Stimulated activated CD8-positive, alpha-beta memory T cell treated with anti-CD3 and anti-CD28 coated beads, Interleukin-7, amount 100 ng/mL, for 1 hour (primary cell): ENCODE results near the gene TACC2.
"Not testable (repeated sequence)": the region's sequence is repeated elsewhere in the genome, so short reads cannot be mapped to it uniquely, and the experiment has no call there.

Source experiments
- DNase-seq, 2 donors: peaks; one replicate each; pipeline ENCODE4 v3.0.0-alpha.2; 2020; ENCODE audit warnings: low read depth in 2 of 2

Gene TACC2

DNA sequence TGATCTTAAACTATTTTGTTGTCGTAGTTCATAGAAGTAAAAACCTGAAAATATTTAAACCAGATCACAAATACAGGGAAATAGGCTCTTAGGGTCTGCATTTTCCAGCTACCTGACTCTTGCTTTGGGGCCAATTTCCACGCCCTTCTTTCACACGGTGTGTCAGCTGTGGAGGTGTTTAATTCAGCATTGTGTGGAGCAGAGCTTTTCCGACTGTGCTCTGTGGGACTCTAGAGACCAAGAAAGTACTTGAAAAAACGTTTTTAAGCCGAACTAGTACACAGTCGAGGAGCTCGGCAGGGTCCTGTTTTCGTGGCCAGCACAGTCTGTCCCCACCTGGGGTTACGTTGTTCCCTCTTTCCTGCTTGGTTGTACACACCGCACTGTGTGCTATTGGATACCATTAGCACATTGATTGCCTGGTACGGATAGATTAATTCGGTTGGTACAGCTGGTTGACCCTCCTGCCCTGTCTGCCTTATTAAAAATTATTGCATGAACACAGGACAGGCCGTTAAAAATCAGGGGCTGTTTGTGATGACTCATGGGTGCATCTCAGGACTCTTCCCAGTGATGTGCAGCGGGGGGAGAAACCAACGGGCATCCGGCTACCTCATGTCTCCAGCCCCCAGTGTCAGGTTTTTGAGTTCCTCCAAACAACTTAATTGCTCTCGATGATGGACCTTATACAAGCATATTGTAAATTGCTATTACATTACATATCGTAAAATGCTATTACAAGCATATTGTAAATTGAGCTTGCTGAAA lies 201.4 kb downstream of the TACC2 start:
- no peak for DNase-seq

DNA sequence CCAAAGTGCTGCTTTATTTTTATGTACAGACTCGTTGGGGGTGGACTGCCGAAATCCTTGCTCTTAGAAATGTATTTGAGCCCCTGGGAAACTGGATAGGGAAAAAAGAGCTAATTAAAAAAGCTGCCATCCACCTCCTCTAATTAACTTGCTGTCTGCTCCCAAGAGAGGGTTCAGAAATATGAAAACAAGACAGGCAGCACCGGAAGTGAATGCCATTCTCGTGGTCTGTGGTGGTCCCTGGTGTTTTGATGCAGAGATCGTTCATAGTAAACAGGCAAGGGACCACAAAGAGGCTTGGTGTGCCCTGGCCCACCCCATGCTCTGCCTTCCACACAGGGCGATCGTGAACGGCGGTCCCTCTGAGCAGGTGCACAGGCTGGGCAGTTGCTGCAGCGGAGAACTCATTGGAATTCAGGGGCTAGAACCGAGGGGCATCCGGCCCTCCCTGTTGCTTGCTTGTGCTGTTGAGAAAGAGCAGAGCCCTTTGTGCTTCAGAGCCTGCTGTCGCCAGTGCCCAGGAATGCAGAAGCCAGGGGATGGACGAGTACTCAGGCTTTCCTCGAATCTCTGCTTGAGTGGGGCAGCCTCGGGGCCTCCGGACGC lies 203.1 kb downstream of the TACC2 start:
- DNase-seq = no peak

DNA sequence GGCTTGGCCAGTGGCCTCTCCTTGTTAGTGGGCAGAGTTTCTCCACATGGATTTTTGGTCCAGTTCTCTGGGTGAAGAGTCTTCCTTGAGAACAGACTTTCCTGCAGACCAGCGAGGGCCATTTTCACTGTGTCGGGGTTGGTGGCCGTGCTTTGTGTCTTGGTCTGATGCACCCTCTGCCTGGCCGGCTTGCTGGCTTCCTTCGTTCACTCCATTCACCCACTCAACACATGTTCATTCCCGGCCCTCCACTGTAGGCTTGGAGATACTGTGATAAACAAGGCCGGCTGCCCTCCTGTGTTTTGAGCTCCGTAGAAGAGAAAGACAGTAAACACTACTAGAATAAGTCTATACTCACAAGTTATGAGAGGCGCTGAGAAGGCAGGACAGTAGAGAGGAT lies 205.3 kb downstream of the TACC2 start:
- no peak for DNase-seq

DNA sequence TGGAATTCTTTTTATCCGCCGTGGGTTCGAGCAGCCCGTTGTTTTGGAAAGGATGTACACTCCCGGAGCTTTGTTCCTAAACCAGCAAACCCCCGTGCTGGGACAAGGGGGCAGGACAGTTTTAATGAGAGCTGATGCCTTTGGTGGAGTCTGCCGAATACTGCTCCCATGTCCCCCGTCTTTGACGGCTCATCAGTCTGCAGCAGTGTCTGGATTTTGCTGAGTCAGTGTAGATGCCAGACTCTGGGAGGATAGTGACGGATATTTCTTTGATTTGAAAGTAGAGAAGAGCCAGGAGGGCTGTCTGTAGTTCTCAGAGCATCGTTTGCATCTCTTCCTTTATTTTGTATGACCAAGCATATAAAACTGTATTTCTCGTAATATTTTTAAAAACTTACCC lies 207.3 kb downstream of the TACC2 start:
- DNase-seq = no peak

DNA sequence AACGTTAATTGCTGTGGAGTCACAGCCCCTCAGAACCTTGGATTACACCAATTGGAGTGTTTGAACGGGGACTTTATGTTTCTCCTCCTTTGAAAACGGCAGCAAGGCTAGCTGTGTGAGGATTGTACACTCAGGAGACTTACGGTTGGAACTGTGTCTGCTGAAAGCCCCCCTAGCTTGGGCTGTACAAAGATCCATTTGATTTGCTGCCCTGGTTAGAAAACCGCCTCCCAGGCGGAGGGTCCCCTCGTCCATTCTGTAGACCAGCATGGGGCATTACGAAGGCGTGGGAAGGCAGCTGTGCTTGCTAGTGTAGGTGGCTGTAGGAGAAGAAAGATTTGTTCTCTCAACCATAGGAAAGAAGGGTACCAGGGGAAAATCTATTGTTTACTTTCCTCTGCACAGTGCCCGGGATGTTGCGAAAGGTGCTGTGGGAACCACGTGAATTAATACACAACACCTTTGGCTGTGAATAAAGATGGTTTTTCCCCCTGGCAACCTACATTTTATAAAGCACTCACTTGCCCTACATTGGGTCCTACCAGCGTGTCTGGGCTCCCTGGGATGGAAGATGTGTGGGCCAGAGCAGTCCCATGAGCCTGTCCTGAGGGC lies 208.8 kb downstream of the TACC2 start:
- DNase-seq = no peak

DNA sequence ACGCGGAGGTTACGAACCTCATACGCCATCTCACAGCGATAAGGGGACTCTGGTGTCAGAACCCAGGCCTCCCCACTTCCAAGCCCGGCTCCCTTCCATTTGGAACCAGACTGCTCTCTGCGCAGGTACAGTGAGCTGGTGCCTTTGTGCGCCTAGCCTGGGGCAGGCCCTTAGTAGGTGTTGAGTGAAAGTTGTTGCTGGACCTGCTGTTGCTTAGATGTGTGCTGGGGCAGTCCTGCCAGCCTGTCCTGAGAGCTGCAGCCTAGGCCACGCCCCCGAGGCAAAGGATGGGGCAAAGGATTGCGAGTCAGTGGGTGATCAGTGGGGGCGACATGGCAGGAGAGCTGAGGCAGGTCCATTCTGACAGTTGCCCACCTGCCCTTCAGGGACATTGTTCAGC lies 209.7 kb downstream of the TACC2 start:
- no peak for DNase-seq

DNA sequence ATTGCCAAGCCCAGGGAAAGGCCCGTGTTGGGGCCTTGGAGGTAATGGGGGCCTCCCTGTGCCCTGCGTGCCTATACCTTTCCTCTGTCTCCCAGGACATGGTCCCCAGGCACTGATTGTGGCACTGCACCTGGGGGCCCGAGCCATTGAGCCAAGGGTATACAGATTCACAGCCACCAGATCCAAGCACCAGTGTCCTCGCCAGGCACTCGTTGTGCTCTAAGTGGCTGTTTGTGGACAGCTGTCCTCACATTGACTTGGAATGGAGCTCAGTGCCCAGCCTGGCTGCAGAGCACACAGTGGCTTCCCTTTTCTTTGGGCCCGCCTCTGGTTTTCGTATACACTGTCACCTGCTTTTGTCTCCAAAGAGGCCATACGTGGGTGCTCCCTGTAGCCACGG lies 210.1 kb downstream of the TACC2 start:
- no peak for DNase-seq

DNA sequence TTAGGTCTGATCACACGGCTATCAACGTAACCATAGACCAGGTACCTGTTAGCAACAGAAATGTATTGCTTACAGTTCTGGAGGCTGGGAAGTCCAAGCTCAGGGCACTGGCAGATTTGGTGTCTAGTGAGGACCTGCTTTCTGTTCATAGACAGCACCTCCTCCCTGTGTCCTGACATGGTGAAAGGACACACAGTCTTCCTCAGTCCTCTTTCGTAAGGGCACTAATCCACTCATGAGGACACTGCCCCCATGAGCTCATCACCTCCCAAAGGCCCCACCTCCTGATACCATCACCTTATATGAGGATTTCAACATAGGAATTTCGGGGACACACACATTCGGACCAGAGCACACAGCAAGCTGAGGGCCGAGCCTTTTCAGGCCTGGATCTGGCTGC lies 210.7 kb downstream of the TACC2 start:
- DNase-seq = no peak

DNA sequence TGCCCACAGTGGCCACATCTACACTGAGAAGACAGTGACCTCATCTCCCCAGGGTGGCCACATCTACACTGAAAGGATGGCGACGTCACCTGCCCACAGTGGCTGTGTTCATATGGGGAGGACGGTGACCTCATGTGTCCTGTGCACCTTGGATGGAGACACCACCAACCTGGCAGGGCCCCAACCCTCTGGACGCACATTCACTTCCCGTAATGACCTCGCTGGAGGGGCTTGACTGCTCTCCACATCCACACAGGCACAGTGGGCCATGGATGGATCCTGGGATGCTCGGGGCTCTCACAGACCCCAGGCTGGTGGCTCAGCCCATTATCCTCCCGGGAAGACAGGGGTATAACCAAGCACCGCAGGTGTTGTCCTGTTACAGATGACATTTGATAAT lies 212.4 kb downstream of the TACC2 start:
- no peak for DNase-seq

DNA sequence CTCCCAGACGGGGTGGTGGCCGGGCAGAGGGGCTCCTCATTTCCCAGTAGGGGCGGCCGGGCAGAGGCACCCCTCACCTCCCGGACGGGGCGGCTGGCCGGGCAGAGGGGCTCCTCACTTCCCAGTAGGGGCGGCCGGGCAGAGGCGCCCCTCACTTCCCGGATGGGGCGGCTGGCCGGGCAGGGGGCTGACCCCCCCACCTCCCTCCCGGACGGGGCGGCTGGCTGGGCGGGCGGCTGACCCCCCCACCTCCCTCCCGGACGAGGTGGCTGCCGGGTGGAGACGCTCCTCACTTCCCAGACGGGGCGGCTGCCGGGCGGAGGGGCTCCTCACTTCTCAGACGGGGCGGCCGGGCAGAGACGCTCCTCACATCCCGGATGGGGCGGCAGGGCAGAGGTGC lies 214.2 kb downstream of the TACC2 start:
- DNase-seq = not testable (repeated sequence)

DNA sequence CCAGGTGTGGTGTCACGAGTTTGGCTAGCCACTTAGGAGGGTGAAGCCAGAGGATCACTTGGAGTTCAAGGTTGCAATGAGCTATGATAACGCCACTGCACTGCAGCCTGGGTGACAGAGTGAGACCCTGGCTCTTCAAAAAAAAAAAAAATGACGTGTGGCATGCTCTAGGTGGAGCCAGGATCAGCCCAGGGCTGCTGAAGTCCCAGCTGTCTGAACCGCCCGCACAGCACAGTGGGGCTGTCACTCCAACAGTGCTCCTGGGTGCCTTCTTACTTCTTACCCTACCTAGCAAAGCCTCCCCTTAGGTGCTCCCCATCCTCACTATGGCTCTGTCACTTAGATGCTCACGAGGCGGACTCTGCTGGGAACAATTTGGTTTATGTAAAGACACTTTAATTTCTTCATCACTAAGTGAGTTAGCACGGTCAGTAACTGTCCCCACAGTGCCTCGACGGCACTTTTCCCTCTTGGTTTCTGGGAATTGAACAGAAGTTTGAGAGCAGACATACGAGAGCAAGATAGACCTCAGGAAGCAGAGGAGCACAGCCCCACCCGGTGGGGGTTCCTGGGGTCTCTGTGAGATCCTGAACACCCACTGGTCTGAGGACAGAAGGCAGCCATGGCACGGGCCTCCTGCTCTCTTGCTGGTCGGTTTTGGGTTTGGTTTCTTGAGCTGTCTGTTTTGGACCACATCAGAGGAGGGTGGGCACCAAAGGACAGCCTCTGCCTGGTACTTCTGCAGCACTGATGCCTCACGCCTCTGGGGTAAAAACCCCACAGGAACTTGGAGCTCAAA lies 215.9 kb downstream of the TACC2 start:
- DNase-seq = no peak

DNA sequence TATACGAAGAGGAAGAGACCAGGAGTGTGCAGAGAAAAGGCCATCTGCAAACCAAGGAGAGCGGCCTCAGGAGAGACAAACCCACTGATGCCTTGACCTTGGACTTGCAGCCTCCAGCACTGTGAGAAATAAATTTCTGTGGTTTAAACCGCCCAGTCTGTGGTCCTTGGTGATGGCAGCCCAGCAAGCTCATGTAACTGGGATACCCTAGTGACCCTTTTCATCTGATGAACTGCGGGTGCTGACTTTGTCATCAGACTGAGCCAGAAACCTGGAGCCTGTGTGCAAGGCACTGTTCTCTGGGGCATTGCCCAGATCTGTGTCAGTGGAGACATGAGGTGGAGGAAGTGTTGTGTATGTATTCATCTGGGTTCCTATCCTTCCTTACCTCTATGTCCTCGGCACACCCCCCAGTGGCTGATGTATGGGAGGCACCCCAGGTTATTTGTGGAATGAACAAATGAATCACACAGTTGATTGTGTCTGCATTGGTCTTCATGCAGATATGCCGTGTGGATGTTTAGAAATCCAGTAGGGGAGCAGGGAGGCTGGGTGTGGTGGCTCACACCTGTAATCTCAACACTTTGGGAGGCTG lies 217.6 kb downstream of the TACC2 start:
- no peak for DNase-seq

DNA sequence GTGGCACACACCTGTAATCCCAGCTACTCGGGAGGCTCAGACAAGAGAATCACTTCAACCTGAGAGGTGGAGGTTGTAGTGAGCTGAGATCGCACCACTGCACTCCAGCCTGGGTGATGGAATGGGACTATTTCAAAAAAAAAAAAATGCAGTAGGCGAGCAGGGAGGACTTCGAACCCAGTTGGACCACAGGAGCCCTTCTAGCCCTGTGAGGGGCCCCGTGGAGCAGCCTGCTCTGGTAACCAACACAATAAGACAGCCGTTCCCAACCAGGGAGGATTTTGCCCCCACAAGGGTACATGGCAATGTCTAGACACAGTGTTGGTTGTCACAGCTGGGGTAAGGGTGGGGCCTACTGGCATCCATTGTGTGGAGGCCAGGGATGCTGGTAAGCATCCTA lies 218.2 kb downstream of the TACC2 start:
- no peak for DNase-seq

DNA sequence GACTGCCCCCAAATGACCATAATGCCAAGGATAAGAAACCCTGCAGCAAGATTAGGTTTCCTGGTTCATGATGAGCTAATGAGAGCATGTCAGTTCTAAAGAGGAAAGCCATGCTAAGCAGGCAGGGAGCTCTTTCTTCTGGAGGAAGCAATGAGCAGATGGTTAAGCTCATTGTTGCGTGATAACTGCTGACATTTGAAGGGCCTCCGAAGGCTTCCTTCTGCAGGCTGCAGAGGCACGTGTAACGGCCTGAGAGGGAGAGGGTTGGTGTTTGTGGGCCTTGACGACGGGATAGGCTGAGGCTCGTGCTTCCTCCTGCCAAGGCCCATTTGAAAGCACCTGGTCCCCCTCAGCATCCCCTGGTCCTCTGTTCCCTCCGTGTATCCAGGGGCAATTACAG lies 218.6 kb downstream of the TACC2 start:
- DNase-seq = no peak

DNA sequence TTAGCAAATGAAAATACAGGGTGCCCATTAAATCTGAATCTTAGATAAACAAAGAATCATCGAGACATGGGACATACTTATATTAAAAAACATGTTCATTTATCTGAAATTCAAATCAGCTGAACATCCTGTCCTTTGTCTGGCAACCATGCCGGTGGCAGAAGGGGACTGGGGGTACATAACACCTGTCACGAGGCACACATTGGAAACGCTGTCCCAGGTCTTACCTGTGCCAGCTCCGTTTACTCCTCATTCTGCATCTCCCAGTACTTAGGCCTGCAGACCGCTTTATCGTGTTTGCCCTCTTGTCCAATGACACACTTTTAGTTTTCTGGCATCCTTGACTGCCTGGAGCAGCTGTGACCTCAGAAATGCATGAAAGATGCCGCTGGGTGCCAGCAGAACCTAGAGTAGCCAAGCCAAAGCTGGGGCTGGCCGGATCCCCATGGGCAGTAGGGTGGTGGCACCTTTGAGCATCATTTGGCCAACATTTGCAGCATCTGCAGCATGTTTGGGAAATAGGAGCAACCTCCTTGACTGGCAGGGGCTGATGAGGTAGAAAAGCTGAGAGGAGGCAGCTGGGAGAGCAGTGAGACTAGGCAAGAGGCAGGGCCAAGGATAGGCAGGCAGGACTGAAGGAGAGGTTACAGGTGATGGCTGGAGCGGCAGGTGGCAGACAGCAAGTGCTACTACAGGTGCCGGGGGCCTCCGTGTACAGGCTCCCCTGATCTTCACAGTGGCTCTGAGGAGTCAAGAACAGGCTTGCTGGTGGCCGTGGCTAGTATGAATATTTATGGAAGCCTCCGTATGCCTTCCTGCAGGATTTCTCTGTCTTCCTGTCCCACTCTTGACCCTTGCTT lies 219.8 kb downstream of the TACC2 start:
- DNase-seq = no peak

DNA sequence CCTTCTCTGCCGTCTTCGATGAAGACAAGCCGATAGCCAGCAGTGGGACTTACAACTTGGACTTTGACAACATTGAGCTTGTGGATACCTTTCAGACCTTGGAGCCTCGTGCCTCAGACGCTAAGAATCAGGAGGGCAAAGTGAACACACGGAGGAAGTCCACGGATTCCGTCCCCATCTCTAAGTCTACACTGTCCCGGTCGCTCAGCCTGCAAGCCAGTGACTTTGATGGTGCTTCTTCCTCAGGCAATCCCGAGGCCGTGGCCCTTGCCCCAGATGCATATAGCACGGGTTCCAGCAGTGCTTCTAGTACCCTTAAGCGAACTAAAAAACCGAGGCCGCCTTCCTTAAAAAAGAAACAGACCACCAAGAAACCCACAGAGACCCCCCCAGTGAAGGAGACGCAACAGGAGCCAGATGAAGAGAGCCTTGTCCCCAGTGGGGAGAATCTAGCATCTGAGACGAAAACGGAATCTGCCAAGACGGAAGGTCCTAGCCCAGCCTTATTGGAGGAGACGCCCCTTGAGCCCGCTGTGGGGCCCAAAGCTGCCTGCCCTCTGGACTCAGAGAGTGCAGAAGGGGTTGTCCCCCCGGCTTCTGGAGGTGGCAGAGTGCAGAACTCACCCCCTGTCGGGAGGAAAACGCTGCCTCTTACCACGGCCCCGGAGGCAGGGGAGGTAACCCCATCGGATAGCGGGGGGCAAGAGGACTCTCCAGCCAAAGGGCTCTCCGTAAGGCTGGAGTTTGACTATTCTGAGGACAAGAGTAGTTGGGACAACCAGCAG lies 221.7 kb downstream of the TACC2 start:
- no peak for DNase-seq

DNA sequence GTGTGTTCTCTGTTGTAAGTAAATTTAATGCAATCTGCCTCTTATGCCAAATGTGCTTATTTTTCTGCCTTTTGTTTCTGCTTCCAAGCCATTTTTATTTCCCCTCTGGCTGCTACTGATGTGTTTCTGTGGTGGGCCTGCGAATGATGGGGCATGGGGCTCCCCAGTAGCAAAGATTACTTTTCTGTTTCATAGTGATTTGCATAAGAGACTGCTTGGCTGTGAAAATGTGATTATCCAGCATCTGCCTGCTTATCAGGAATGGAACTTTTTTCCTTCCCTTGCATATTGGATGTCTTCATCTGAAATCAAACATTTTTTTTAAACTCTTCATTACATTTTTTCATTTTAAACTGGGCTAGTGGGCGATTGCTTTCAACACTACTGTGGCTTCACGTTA lies 224.4 kb downstream of the TACC2 start:
- no peak for DNase-seq

DNA sequence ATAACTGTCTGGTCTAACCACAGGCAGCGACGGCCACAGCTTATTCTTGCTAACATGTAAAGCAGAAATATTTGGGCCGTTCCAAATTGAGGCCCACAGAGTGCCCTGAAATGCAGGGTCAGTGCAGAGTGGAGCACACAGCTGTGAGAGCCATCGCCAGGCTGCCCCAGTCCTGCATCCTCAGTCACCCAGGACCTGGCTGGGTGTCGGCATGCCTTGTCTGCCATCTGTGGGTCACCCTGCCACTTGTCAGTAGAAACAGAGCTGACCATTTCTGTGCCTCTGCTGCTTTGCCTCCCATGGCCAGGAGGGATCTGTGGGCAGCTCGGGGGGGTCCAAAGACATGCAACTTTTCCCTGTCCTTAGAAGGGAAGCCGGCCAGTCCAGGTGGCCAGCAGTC lies 224.8 kb downstream of the TACC2 start:
- DNase-seq = no peak

DNA sequence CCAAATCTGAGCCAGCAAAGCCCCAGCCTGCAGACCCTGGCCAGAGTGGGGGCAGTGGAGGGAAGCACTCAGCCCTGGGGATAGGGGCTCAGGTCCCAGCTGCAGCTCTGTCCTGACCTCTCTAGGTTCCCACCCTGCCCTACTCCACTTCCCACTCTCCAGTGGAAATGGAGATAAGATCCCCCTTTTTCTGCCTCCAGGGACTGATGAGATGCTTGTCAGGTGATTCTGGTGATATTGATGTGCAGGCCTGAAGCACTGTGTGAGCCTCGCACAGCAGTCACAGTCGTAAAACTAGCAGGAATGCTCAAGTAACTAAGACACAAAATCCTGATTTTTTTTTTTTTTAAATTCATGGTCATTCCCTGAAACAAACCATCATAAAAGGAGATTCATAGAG lies 227.1 kb downstream of the TACC2 start:
- DNase-seq = no peak

DNA sequence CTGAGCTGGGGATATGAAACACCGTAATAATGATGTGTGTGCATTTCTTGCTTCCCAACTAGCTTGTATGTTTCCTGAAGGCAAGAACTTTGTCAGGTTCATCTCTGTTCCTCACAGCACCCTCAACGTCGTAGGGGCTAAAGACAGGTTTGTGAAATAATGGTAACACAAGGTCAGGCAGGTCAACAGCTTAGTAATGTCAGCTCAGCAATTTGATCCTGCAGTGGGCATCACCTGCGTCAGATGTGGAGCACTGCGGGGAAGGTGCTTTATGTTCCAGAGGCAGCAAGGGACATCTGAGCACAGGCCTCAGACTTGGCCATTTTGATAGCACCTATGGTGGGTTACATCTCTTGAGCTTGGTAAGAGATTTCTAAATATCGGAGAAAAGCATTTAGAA lies 230.4 kb downstream of the TACC2 start:
- no peak for DNase-seq
